H1 (cell line): ENCODE data around the gene CIC. TPM values are rescaled to one million over a fixed set of nuclear protein-coding genes. Genes with fewer than 3 reads are reported as not detected.

Experiments used
- CTCF ChIA-PET: fragments of 300-600 bp; sonication (Branson Sonifier 250); formaldehyde crosslinking; loops from one replicate; lab custom pipeline; 2021; ENCODE audit not compliant: partially characterized antibody; lab: Charles Lee
- POLR2A ChIA-PET: fragments of 300-600 bp; sonication (Branson Sonifier 250); formaldehyde crosslinking; loops from one replicate; lab custom pipeline; 2021; ENCODE audit warnings: inconsistent platforms; ENCODE audit not compliant: partially characterized antibody; lab: Charles Lee
- DNase-seq, 2 experiments: peaks; one replicate each; pipeline versions ENCODE4 v3.0.0 to v3.0.0-alpha.2; 2010 to 2022; ENCODE audit warnings: low spot score in 2 of 2, low read depth in 1 of 2, mixed read lengths in 1 of 2
- FAIRE-seq: peaks from 2 replicates; lab custom pipeline; 2011; peaks lifted over from hg19 to GRCh38; lab: Jason Lieb, UNC
- H2AFZ ChIP-seq: 2 replicates; pipeline ENCODE4 v1.8.1; 2012; ENCODE audit warnings: low read length, inconsistent platforms
- H2AK5ac ChIP-seq: 2 replicates; pipeline ENCODE4 v1.6.1; 2013; ENCODE audit warnings: low read depth, low read length
- H2BK120ac ChIP-seq: replicated peaks from 2 replicates; pipeline ENCODE3; 2013; ENCODE audit warnings: low read depth, low read length, inconsistent platforms
- H2BK12ac ChIP-seq: 2 replicates; pipeline ENCODE4 v1.6.1; 2013; ENCODE audit warnings: low read depth, low read length
- H2BK15ac ChIP-seq: 2 replicates; pipeline ENCODE4 v1.6.1; 2013; ENCODE audit warnings: low read length
- H2BK20ac ChIP-seq: 2 replicates; pipeline ENCODE4 v1.6.1; 2013; ENCODE audit warnings: low read length
- H2BK5ac ChIP-seq: 2 replicates; pipeline ENCODE4 v1.6.1; 2013; ENCODE audit warnings: low read depth, low read length
- H3K14ac ChIP-seq: 2 replicates; pipeline ENCODE4 v1.6.1; 2013; ENCODE audit warnings: inconsistent platforms; ENCODE audit not compliant: insufficient read length
- H3K18ac ChIP-seq: 2 replicates; pipeline ENCODE4 v1.6.1; 2013; ENCODE audit warnings: low read length; ENCODE audit errors: extremely low read depth
- H3K23ac ChIP-seq: 2 replicates; pipeline ENCODE4 v1.6.1; 2013; ENCODE audit warnings: inconsistent platforms; ENCODE audit not compliant: insufficient read length
- H3K23me2 ChIP-seq: 2 replicates; pipeline ENCODE4 v1.6.1; 2013; ENCODE audit warnings: low read depth, low read length
- H3K27ac ChIP-seq: 2 replicates; pipeline ENCODE4 v1.6.1; 2011; ENCODE audit warnings: low read depth, low read length, inconsistent platforms
- H3K27me3 ChIP-seq, 4 experiments: replicated peaks in 1 of 4; 1 replicate in 1 of 4; 2 replicates in 3 of 4; pipeline versions ENCODE4 v1.6.1 to v1.8.1; 2011 to 2013; ENCODE audit warnings: low read length in 3 of 4, mild to moderate bottlenecking in 3 of 4, inconsistent platforms in 2 of 4, mixed read lengths in 2 of 4, moderate library complexity in 1 of 4; ENCODE audit not compliant: control insufficient read depth in 3 of 4, insufficient read depth in 3 of 4; ENCODE audit errors: extremely low read depth in 1 of 4
- H3K36me3 ChIP-seq, 4 experiments: 2 replicates each; pipeline versions ENCODE4 v1.6.1 to v1.8.1; 2011 to 2013; ENCODE audit warnings: mild to moderate bottlenecking in 4 of 4, low read length in 3 of 4, moderate library complexity in 2 of 4, control low read depth in 1 of 4, inconsistent platforms in 1 of 4; ENCODE audit not compliant: insufficient read depth in 4 of 4, control insufficient read depth in 2 of 4
- H3K4ac ChIP-seq: replicated peaks from 2 replicates; pipeline ENCODE3; 2013; ENCODE audit warnings: low read length, low read depth, mixed read lengths, inconsistent platforms; ENCODE audit not compliant: insufficient read length
- H3K4me1 ChIP-seq, 4 experiments: replicated peaks in 1 of 4; 1 replicate in 1 of 4; 2 replicates in 3 of 4; pipeline versions ENCODE4 v1.6.1 to v1.8.1; 2011 to 2013; ENCODE audit warnings: low read length in 3 of 4, inconsistent platforms in 2 of 4, mixed read lengths in 1 of 4; ENCODE audit not compliant: insufficient read depth in 4 of 4, control insufficient read depth in 3 of 4
- H3K4me2 ChIP-seq, 2 experiments: 2 replicates each; pipeline versions ENCODE4 v1.6.1 to v1.8.1; 2011 to 2013; ENCODE audit warnings: low read depth in 2 of 2, low read length in 2 of 2, control low read depth in 1 of 2, inconsistent platforms in 1 of 2, mild to moderate bottlenecking in 1 of 2; ENCODE audit not compliant: insufficient read depth in 1 of 2
- H3K4me3 ChIP-seq, 4 experiments: fragments of 200-600, 300-600 bp in 1 of 4; sonication (generic), shearing (Covaris generic), sonication (Bioruptor Twin) in 1 of 4; 2 replicates each; pipeline versions ENCODE4 v1.5.1 to v1.8.1; 2011 to 2016; ENCODE audit warnings: low read length in 4 of 4, low read depth in 3 of 4, control low read depth in 2 of 4, inconsistent platforms in 2 of 4, mild to moderate bottlenecking in 2 of 4, mixed read lengths in 1 of 4, moderate library complexity in 1 of 4; ENCODE audit not compliant: insufficient read depth in 2 of 4; ENCODE audit errors: extremely low read depth in 1 of 4
- H3K56ac ChIP-seq: replicated peaks from 2 replicates; pipeline ENCODE3; 2013; ENCODE audit warnings: low read depth, mild to moderate bottlenecking, mixed read lengths, low read length, inconsistent platforms; ENCODE audit not compliant: insufficient read length
- H3K79me1 ChIP-seq: 2 replicates; pipeline ENCODE4 v1.6.1; 2013; ENCODE audit warnings: low read depth, low read length, control low read depth
- H3K79me2 ChIP-seq, 2 experiments: 2 replicates each; pipeline versions ENCODE4 v1.6.1 to v1.8.1; 2012 to 2013; ENCODE audit warnings: low read length in 2 of 2, mild to moderate bottlenecking in 2 of 2, inconsistent platforms in 1 of 2; ENCODE audit not compliant: insufficient read depth in 2 of 2, control insufficient read depth in 1 of 2
- H3K9ac ChIP-seq, 4 experiments: replicated peaks in 1 of 4; 1 replicate in 1 of 4; 2 replicates in 3 of 4; pipeline versions ENCODE4 v1.6.1 to v1.8.1; 2011 to 2013; ENCODE audit warnings: low read depth in 3 of 4, low read length in 3 of 4, control low read depth in 2 of 4, mild to moderate bottlenecking in 2 of 4, moderate library complexity in 2 of 4, inconsistent platforms in 1 of 4; ENCODE audit errors: extremely low read depth in 1 of 4
- H3K9me3 ChIP-seq, 2 experiments: 2 replicates each; pipeline versions ENCODE4 v1.6.1 to v1.8.1; 2012 to 2013; ENCODE audit warnings: mild to moderate bottlenecking in 2 of 2, moderate library complexity in 2 of 2, control low read depth in 1 of 2, inconsistent platforms in 1 of 2, low read depth in 1 of 2, low read length in 1 of 2, mixed read lengths in 1 of 2; ENCODE audit not compliant: insufficient read depth in 2 of 2
- H4K20me1 ChIP-seq, 2 experiments: replicated peaks in 1 of 2; 2 replicates each; pipeline versions ENCODE3 to v1.8.1; 2011 to 2013; ENCODE audit warnings: inconsistent platforms in 2 of 2, low read length in 2 of 2, mild to moderate bottlenecking in 1 of 2; ENCODE audit not compliant: insufficient read depth in 2 of 2, control insufficient read depth in 1 of 2
- H4K5ac ChIP-seq: 2 replicates; pipeline ENCODE4 v1.6.1; 2013; ENCODE audit warnings: low read length, low read depth, mixed read lengths, inconsistent platforms; ENCODE audit not compliant: insufficient read length
- H4K8ac ChIP-seq: 2 replicates; pipeline ENCODE4 v1.8.0; 2013; ENCODE audit warnings: mild to moderate bottlenecking, moderate library complexity, low read length, inconsistent platforms; ENCODE audit not compliant: insufficient read depth; ENCODE audit errors: extremely low read depth
- H4K91ac ChIP-seq: replicated peaks from 2 replicates; pipeline ENCODE3; 2013; ENCODE audit warnings: low read length, mixed read lengths, inconsistent platforms; ENCODE audit not compliant: insufficient read length
- CTCF ChIP-seq, 3 experiments: IDR thresholded peaks; 1 replicate in 2 of 3; 2 replicates in 1 of 3; pipeline versions ENCODE4 v1.5.1 to v1.6.1; 2011; ENCODE audit warnings: low read length in 3 of 3, mild to moderate bottlenecking in 3 of 3, inconsistent platforms in 2 of 3, low read depth in 1 of 3, moderate library complexity in 1 of 3; ENCODE audit not compliant: insufficient read depth in 1 of 3; ENCODE audit errors: control extremely low read depth in 1 of 3
- RAD21 ChIP-seq, 2 experiments: IDR thresholded peaks in 1 of 2; conservative IDR thresholded peaks in 1 of 2; 2 replicates each; pipeline ENCODE4 v1.6.1; 2011; ENCODE audit warnings: low read depth in 2 of 2, low read length in 2 of 2, improper control_type of control experiment in 1 of 2, inconsistent platforms in 1 of 2, mild to moderate bottlenecking in 1 of 2, moderate library complexity in 1 of 2
- SRF ChIP-seq: IDR thresholded peaks from 2 replicates; pipeline ENCODE4 v1.6.1; 2011; ENCODE audit warnings: mild to moderate bottlenecking, low read depth, low read length, moderate library complexity
- WGBS, 2 experiments: shearing (Covaris generic) in 1 of 2; methylation state at CpG; one replicate each; pipeline versions ENCODE4 v1.1.6 to v1.1.7; 2013 to 2015; ENCODE audit warnings: low lambda C conversion rate in 2 of 2, mixed read lengths in 2 of 2, inconsistent platforms in 1 of 2, low coverage in 1 of 2, missing lambda C conversion rate in 1 of 2; ENCODE audit not compliant: insufficient replicate concordance in 2 of 2, insufficient coverage in 1 of 2, insufficient read length in 1 of 2; ENCODE audit errors: extremely low coverage in 1 of 2, missing lambda C conversion rate in 1 of 2; 5-methylcytosine and 5-hydroxymethylcytosine counted together
- polyA plus RNA-seq, 7 experiments: library from polyadenylated mRNA; depleted of rRNA in 3 of 7; stranded (reverse) in 5 of 7; unstranded in 2 of 7; fragments of >200 nt in 5 of 7; fragments of 200-250 nt in 2 of 7; gene quantifications; 1 replicate in 5 of 7; 2 replicates in 1 of 7; 4 replicates in 1 of 7; pipeline versions ENCODE4 v1.2.1 to v1.2.3, GENCODE V29; 2011 to 2013; ENCODE audit warnings: missing spikeins in 2 of 7, mixed read lengths in 2 of 7
- total RNA-seq: library from RNA; stranded (reverse); fragmentation: NEBNext Ultra II Directional; extraction: Animal tissue kit (Norgen Biotek cat#: 25700); gene quantifications from 2 replicates; pipeline ENCODE4 v1.2.1, GENCODE V29; 2021

The CIC gene
- total and polyA plus RNA-seq, 2 of the 8 experiments (the other 6 are each of a cell fraction or from before 2014, with no cell fraction given): 13.2 to 43.6 TPM

GRCh38 chr19:42311657-42312056, 42.6 kb downstream of the CIC start:
- Histone ChIP-seq H2BK120ac (no peak overlapping the region), H2BK12ac (no peak overlapping the region), H3K56ac (no peak overlapping the region), H3K4me1 (peaks cover 0 to 8% (median 2%) of the 10 kb centered on the region in 4 experiments; a peak in 2 of 7 replicates), H4K91ac (no peak overlapping the region), H4K5ac (no peak overlapping the region), H3K36me3 (no peaks in the 10 kb centered on the region), H3K14ac (no peak overlapping the region), H3K9me3 (no peaks in the 10 kb centered on the region), H3K4ac (no peak overlapping the region), H3K27ac (no peak overlapping the region), H3K79me2 (no peaks in the 10 kb centered on the region), H3K23me2 (peaks cover 6% of the 10 kb centered on the region; the same call in 1 of the 2 replicates), H3K4me3 (no peak overlapping the region), H3K27me3 (peaks cover 0 to 20% (median 11%) of the 10 kb centered on the region in 4 experiments; a peak in 5 of 7 replicates), H2BK5ac (no peak overlapping the region), H3K4me2 (no peak overlapping the region), H2BK15ac (no peak overlapping the region), H2BK20ac (no peak overlapping the region), H2AK5ac (no peak overlapping the region), H3K23ac (no peak overlapping the region), H4K8ac (no peak overlapping the region), H3K79me1 (no peaks in the 10 kb centered on the region), H4K20me1 (no peaks in the 10 kb centered on the region), H2AFZ (no peak overlapping the region), H3K18ac (no peak overlapping the region), H3K9ac (no peak overlapping the region)
- ChIA-PET POLR2A (interaction anchor here (1.0 to 1.8 kb wide), 2 partner anchors 12 to 13 kb away, joined by 3 to 7 read pairs; no protein-coding TSS in a partner anchor), CTCF (interaction anchor here (0.6 to 3.8 kb wide), 9 partner anchors 11 to 488 kb away, joined by 3 to 21 read pairs (median 3); partner anchors contain the start of gene POU2F2)
- DNase-seq: peak in 1 of 2 experiments; percentile 49
- peak; percentile 19 for FAIRE-seq
- 73% methylated on average over 2 of the region's 2 CpGs; no CpG with 5 or more reads in 1 of the 2 experiments for WGBS, 2 experiments
- TF ChIP-seq RAD21 (IDR thresholded peaks at IDR 0.05 in 1 of 2, conservative IDR thresholded peaks at IDR 0.05 in 1 of 2; ENCODE audit: low read depth in 2 of 2, low read length in 2 of 2) (peak; percentile 28 to 36; a peak in 3 of 4 replicates), CTCF (IDR thresholded peaks at IDR 0.05; ENCODE audit: control extremely low read depth in 1 of 3, insufficient read depth in 1 of 3, low read depth in 1 of 3, low read length in 3 of 3) (peak; percentile 36 to 56 (median 55); a peak in 3 of 4 replicates), SRF (no peak)
